ENCODE measurements around the gene CTDP1.
"Not testable (repeated sequence)": the region's sequence is repeated elsewhere in the genome, so short reads cannot be mapped to it uniquely, and the experiment has no call there.

DNA sequence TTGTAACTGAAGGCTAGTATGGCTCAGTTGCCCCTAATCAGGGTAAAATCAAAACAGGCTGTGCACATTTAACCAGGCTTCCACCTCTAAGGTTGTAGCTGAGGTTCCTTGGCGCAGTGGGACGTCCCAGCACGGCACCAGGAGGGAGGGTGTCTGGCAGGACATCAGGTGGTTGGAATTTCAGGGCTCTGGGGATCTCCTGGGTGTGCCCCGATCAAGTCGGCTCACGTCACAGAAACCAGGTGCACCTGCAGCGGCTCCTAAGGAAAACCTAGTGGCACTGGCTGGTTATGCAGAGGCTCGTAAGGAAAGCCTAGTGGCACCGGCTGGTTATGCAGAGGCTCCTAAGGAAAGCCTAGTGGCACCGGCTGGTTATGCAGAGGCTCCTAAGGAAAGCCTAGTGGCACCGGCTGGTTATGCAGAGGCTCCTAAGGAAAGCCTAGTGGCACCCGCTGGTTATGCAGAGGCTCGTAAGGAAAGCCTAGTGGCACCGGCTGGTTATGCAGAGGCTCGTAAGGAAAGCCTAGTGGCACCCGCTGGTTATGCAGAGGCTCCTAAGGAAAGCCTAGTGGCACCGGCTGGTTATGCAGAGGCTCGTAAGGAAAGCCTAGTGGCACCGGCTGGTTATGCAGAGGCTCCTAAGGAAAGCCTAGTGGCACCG, 72.4 kb downstream of the CTDP1 start:
- TF ChIP-seq, protein P1, sequence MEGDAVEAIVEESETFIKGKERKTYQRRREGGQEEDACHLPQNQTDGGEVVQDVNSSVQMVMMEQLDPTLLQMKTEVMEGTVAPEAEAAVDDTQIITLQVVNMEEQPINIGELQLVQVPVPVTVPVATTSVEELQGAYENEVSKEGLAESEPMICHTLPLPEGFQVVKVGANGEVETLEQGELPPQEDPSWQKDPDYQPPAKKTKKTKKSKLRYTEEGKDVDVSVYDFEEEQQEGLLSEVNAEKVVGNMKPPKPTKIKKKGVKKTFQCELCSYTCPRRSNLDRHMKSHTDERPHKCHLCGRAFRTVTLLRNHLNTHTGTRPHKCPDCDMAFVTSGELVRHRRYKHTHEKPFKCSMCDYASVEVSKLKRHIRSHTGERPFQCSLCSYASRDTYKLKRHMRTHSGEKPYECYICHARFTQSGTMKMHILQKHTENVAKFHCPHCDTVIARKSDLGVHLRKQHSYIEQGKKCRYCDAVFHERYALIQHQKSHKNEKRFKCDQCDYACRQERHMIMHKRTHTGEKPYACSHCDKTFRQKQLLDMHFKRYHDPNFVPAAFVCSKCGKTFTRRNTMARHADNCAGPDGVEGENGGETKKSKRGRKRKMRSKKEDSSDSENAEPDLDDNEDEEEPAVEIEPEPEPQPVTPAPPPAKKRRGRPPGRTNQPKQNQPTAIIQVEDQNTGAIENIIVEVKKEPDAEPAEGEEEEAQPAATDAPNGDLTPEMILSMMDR (IDR thresholded peaks at IDR 0.05), result not testable (repeated sequence)
- TF ChIP-seq POLR2AphosphoS5, EP300 (IDR thresholded peaks at IDR 0.05): not testable (repeated sequence)

All from gastroesophageal sphincter (tissue), 3 donors.